ENCODE results near the gene GALNT2.

The GALNT2 gene

DNA sequence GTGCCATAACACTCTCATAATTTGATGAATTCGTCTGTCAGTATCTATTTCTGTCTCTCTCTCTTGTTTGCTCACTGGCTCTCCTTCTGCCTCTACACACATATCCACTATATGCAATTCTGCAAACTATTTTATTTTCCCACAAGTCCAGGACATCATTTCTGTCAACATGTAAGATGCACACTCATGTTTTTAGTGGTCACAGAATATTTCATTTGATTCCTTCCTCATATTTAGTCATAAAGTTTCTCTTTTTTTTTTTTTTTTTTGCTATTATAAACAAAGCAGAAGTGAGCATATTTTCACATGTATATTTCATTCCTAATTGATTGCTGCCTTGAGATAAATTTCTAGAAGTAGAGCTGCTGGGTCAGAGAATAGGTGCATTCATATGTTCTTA, 193.8 kb downstream of the GALNT2 start:
- DNase-seq (ENCODE audit: low spot score in 2 of 2) = no peak
- no peaks in the 10 kb centered on the region for H3K4me1 ChIP-seq
- no peak overlapping the region for H3K4me3 ChIP-seq
- no peaks in the 10 kb centered on the region for H3K9me3 ChIP-seq
- H3K27me3 ChIP-seq (ENCODE audit: low read depth) = no peaks in the 10 kb centered on the region
- in situ Hi-C loops (cut with MboI; ENCODE audit: low sequenced_read_pairs) = no loop called here
- peaks cover 12% of the 10 kb centered on the region for H3K36me3 ChIP-seq (replicated peaks)

DNA sequence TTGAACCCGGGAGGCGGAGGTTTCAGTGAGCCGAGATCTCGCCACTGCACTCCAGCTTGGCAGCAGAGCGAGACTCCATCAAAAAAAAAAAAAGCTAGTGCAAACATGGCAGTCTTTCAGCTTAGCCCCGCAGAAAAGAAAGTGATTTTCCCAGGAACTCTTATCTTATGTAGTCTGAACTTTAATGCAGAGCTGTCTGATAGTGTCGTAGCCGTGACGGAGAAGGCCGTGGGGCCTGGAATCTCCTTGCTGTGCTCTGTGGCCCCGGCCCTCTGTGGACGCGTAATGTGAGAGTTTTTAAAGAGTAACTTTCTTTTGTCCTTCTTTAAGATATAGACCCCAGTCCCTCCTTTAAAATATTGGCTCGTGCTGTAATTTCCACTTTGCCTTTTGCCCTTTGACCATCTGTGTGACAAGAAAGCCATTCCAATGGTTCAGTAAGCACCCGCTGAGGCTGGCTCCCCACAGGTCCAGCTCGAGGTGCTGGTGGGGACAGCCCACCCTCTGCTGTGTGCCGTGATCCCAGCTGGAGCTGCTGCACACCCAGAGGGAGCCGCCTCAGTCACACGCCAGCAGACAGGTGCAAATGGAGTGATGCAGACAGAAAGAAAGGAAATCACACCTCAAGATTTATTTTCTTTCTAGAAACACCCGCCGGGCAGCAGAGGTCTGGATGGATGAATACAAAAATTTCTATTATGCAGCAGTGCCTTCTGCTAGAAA, 195.1 kb downstream of the GALNT2 start:
- DNase-seq (ENCODE audit: low spot score in 2 of 2) = no peak
- in situ Hi-C loops (cut with MboI; ENCODE audit: low sequenced_read_pairs) = no loop called here
- Histone ChIP-seq H3K36me3 (replicated peaks) (peaks cover 12% of the 10 kb centered on the region), H3K9me3 (no peaks in the 10 kb centered on the region), H3K27me3 (ENCODE audit: low read depth) (no peaks in the 10 kb centered on the region), H3K4me1 (no peaks in the 10 kb centered on the region), H3K4me3 (no peak overlapping the region)

DNA sequence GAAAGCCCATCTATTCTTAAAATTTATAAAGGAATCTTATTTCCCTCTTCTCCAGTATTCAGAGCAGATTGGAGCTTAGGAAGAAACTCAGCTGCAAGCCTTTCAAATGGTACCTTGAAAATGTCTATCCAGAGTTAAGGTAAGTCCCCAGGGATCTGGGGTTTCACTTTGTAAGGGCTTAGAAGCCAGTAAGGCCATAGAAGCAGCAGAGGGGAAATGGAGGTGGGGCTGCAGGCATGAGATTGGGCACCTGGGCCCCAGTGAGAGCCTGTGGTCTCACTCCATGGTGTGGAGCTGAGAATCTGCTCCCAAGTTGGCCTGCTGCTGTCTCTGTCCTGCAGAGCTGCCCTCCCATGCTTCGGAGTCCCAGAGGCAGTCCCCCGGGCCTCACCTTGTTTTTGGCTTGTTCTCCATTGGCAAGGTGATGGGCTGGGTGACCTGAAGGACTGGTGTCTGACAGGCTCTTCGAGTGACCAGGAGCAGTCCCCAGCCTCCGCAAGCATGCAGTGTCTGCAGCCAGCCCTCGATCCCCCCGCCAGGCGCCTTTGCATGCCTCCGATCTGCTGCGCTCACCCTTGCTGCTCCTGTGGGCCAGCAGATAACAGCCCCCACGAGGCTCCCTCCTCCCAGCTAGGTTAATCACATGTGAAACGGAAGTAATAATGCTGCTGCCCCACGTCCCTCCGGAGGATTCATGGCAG, 196.0 kb downstream of the GALNT2 start:
- Histone ChIP-seq H3K9me3 (no peaks in the 10 kb centered on the region), H3K4me3 (no peak overlapping the region), H3K36me3 (replicated peaks) (peaks cover 12% of the 10 kb centered on the region), H3K4me1 (no peaks in the 10 kb centered on the region), H3K27me3 (ENCODE audit: low read depth) (no peaks in the 10 kb centered on the region)
- DNase-seq (ENCODE audit: low spot score in 2 of 2) = no peak
- in situ Hi-C loops (cut with MboI; ENCODE audit: low sequenced_read_pairs) = no loop called here

DNA sequence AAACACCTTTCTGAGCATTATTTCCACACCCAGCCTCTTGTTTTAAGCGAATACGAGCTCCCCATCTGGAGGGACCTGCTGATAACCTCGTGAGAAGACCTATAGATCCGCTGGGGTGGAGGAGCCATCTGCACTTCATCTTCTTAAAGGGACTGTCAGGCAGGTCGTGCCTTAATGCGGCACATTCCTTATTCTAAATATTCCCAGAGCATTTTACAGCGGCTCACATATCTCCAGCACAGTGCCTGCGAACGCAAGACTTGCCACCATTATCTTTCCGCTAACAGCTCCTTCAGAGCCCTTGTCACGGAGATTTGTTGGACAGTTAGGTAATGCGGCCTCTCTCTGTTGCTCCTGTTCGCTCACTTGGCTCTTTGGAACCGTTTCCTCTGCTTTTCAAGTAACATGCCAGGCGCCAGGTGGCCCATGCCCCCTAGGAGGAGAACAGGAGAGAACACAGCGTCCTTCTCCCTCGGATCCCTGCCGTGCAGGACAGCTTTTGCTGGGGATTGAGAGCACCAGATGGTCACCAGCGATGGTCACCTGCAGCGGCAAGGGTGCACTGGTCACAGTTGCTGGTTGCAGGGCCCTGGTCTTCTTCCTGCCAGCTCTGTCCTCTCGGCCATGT, 196.6 kb downstream of the GALNT2 start:
- no peak for DNase-seq (ENCODE audit: low spot score in 2 of 2)
- Histone ChIP-seq H3K9me3 (no peaks in the 10 kb centered on the region), H3K36me3 (replicated peaks) (peaks cover 12% of the 10 kb centered on the region), H3K4me3 (no peak overlapping the region), H3K27me3 (ENCODE audit: low read depth) (no peaks in the 10 kb centered on the region), H3K4me1 (peaks cover 2% of the 10 kb centered on the region; the same call in 1 of the 2 replicates)
- in situ Hi-C loops (cut with MboI; ENCODE audit: low sequenced_read_pairs) = no loop called here

DNA sequence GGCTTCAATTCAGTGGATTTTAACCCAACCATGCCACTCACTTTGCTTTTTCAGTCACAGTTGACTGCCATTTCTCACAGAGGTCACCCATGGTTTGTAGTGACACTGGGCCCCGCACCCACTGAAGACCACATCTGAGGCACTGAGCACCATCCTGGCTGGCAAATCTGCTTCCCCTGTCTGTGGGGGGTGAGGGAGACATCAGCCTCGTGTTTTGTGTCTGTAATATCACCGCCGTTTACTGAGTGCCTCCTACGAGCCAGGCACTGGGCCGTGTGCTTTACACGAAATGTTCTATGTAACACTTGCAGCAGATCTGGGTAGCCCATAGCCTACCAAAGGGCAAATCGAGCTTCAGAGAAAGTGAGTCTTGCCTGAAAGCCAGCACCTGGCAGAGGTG, 197.3 kb downstream of the GALNT2 start:
- H3K4me1 ChIP-seq = peaks cover 3% of the 10 kb centered on the region; the same call in 1 of the 2 replicates
- H3K4me3 ChIP-seq = no peak overlapping the region
- H3K27me3 ChIP-seq (ENCODE audit: low read depth) = no peaks in the 10 kb centered on the region
- DNase-seq (ENCODE audit: low spot score in 2 of 2) = no peak
- in situ Hi-C loops (cut with MboI; ENCODE audit: low sequenced_read_pairs) = no loop called here
- peaks cover 12% of the 10 kb centered on the region for H3K36me3 ChIP-seq (replicated peaks)
- H3K9me3 ChIP-seq = no peaks in the 10 kb centered on the region

DNA sequence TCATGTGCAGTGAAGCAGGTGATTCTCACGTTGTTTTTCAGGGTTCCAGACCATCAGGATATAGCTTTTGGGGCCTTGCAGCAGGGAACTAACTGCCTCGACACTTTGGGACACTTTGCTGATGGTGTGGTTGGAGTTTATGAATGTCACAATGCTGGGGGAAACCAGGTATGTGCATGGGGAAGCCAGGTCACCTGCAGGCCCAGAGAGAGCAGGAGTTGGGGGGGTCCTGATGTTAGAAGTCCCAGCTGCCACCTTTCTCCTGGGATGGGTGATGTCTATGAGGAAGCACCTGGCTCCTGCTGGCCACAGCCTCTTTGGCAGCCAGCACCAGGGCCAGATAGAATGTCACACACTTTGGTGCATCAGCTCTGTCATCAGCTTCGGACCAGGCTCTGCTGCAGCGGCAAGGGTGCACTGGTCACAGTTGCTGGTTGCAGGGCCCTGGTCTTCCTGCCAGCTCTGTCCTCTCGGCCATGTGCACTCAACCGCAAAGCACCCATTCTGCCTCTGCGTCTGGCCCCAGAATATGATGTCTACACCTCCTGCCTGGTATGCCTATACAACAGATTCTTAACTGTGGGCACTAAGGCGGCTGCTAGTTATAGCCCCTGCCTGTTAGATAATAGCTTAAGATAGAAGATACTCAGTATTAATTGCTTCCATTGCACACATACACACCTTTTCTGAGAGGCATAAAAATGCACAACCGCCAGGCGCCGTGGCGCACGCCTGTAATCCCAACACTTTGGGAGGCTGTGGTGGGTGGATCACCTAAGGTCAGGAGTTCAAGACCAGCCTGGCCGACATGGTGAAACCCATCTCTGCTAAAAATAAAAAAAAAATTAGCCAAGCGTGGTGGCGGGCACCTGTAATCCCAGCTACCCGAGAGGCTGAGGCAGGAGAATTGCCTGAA, 198.4 kb downstream of the GALNT2 start:
- no peak for DNase-seq (ENCODE audit: low spot score in 2 of 2)
- Histone ChIP-seq H3K9me3 (no peaks in the 10 kb centered on the region), H3K36me3 (replicated peaks) (peaks cover 12% of the 10 kb centered on the region), H3K4me3 (no peak overlapping the region), H3K27me3 (ENCODE audit: low read depth) (no peaks in the 10 kb centered on the region), H3K4me1 (peaks cover 7% of the 10 kb centered on the region)
- in situ Hi-C loops (cut with MboI; ENCODE audit: low sequenced_read_pairs) = no loop called here

DNA sequence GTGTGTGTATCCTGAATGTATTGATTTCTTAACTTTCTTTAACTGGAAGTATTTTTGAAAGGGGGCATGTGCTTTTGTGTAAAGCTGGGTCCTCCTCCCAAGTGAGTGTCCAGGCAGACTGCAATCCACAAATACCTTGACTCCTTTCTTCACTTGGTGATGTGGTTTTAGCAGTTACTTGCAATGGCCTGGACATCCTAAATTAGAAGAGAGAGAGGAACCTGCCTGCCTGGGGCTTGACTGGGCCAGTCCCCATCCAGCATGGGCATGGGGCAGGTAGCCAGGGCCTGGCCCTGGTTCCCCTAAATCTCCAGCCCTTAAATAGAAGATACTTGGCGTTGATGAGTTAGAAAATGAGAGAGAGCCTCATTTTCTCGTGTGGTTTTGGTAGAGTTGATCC, 199.4 kb downstream of the GALNT2 start:
- Histone ChIP-seq H3K9me3 (no peaks in the 10 kb centered on the region), H3K27me3 (ENCODE audit: low read depth) (no peaks in the 10 kb centered on the region), H3K36me3 (replicated peaks) (peaks cover 12% of the 10 kb centered on the region), H3K4me3 (no peak overlapping the region), H3K4me1 (peaks cover 10% of the 10 kb centered on the region)
- DNase-seq (ENCODE audit: low spot score in 2 of 2) = no peak
- in situ Hi-C loops (cut with MboI; ENCODE audit: low sequenced_read_pairs) = no loop called here

DNA sequence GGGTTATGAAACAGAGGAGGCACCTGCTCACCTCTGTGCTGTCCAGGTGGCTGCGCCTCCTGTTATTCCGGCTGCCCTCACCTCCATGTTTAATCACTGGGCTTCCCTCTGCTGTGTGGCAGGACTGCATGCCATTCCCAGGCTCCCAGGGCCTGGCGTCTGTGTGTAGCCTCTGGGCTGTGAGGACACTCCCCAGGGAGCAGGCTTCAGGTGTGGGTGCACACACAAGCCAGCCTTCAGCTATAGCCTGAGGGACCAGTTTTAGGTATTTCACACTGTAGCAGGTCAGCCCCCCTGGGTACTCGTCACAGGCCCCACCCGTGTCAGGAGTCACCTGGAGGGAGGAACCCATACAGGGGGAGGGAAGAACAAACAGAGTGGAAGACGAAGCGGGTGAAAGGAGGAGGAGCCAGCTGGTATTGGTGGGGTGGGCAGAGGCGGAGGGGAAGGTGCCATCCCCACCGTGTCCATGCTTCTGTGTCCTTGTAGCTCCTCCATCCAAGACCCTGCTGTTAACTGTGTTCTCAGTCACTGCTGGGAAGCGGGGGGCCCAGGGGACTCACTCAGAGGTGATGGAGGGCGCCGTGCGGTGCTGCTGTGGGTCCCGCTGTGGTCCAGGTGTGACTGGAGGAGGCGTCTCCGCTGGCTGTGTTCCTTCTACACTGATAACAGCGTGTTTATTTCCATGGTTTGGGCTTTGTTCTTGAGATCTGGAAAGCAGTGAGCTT, 200.5 kb downstream of the GALNT2 start:
- Histone ChIP-seq H3K9me3 (no peaks in the 10 kb centered on the region), H3K27me3 (ENCODE audit: low read depth) (no peaks in the 10 kb centered on the region), H3K4me1 (peaks cover 10% of the 10 kb centered on the region), H3K4me3 (no peak overlapping the region), H3K36me3 (replicated peaks) (peaks cover 12% of the 10 kb centered on the region)
- in situ Hi-C loops (cut with MboI; ENCODE audit: low sequenced_read_pairs) = no loop called here
- no peak for DNase-seq (ENCODE audit: low spot score in 2 of 2)

DNA sequence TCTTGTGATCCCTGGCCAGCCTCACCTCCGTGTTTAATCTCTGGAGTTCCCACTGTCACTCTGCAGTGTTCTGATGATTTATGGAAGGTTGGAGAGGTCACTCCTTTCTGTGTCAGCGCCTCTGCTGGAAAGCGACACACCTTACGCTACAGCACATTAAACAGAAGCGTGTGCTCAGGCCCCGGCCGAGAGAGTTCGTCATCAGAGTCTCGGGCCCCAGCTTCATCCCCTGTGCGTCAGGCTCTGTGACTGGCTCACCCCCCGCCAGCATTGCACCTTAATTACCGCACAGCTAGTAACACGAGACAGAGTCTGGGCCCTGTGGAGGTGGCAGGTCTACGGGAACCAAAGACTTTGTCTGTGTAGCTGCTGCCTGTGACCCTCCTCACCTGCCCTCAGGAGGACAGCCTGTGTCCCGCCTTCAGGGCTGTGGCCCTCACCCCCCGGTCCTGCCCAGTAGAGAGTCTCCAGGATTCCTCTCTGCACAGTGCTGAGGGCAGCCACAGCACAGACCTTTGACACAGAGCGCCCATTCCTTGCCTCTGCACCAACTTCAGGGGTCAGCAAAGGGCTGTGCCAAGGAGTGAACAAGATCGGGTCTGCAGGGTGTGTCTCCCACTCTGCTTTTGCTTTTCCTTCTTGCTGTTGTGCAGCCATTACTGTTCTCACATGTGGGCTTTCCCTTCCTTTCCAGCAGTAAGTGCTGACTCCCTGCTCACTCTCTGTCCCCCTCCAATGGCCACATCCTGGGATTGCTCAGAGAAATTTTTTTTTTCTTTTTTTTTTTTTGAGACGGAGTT, 201.5 kb downstream of the GALNT2 start:
- peaks cover 8% of the 10 kb centered on the region for H3K36me3 ChIP-seq (replicated peaks)
- DNase-seq (ENCODE audit: low spot score in 2 of 2) = peak; percentile 55 to 58
- H3K4me1 ChIP-seq = peaks cover 10% of the 10 kb centered on the region
- H3K27me3 ChIP-seq (ENCODE audit: low read depth) = no peaks in the 10 kb centered on the region
- H3K4me3 ChIP-seq = no peak overlapping the region
- no peaks in the 10 kb centered on the region for H3K9me3 ChIP-seq
- in situ Hi-C loops (cut with MboI; ENCODE audit: low sequenced_read_pairs) = no loop called here

DNA sequence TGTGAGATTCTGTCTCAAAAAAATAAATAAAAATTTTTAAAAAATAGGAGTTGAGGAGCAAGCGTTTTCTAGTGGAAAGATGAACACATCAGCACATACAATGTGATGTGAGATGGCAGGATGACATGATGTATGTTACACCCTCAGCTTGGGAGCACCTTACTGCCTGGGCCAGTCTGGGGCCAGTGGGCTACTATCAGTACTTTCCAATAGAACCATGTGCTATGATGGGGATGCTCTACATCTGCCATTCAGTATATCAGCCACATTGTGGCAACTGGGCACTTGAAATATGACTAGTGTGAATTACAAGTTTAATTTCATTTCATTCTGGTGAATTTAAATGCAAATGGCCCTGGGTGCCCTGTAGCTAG, 203.1 kb downstream of the GALNT2 start:
- in situ Hi-C loops (cut with MboI; ENCODE audit: low sequenced_read_pairs) = no loop called here
- DNase-seq (ENCODE audit: low spot score in 2 of 2) = no peak
- H3K36me3 ChIP-seq (replicated peaks) = peaks cover 10% of the 10 kb centered on the region
- H3K27me3 ChIP-seq (ENCODE audit: low read depth) = no peaks in the 10 kb centered on the region
- peaks cover 10% of the 10 kb centered on the region for H3K4me1 ChIP-seq
- H3K4me3 ChIP-seq = no peak overlapping the region
- H3K9me3 ChIP-seq = no peaks in the 10 kb centered on the region

DNA sequence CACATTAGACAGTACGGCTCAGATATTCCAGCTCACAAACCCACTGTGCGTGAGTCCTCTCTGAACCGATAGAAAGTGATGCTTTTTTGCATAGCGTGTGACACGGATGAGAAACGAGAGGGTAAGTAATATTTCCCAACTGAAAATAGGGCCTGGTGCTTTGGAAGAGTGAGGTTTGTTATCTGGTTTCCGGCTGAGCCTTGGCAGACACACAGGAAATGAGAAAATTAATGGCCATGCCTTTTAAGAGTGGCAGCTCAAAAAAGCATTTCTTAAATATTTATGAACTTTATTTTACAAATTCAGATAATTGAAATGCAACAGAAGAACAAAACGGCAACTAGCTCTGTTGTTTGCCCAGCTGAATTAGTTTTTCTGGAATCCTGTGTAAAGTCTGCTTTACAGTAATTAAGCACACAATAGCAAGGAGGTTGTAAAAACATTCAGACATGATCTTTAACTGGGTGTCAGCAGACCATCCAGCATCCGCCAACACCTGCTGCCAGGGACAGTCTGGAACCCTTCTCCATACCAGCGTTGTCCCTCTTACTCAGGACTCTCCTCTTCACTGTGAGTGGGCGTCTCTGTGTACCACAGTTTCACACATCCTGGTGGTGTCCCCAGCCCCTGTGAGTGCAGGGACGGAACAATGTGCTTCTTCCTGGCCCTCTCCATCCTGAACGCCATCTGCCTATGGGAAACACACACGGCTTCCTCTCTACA, 203.7 kb downstream of the GALNT2 start:
- H3K27me3 ChIP-seq (ENCODE audit: low read depth) = no peaks in the 10 kb centered on the region
- H3K36me3 ChIP-seq (replicated peaks) = peaks cover 14% of the 10 kb centered on the region
- H3K4me3 ChIP-seq = no peak overlapping the region
- H3K4me1 ChIP-seq = peaks cover 10% of the 10 kb centered on the region
- no peaks in the 10 kb centered on the region for H3K9me3 ChIP-seq
- DNase-seq (ENCODE audit: low spot score in 2 of 2) = peak; percentile 38 to 39
- in situ Hi-C loops (cut with MboI; ENCODE audit: low sequenced_read_pairs) = no loop called here

Data from HAP-1 (cell line).